Astrocyte (in vitro differentiated cells and primary cell): ENCODE results near the gene CTRB2.

Source experiments
- CTCF ChIP-seq: IDR thresholded peaks from 2 replicates; pipeline ENCODE4 v1.5.1; 2011; ENCODE audit warnings: low read depth, mild to moderate bottlenecking, inconsistent platforms, low read length, moderate library complexity; ENCODE audit not compliant: insufficient read depth
- EZH2 ChIP-seq: IDR thresholded peaks from 2 replicates; pipeline ENCODE4 v1.6.1; 2012; ENCODE audit warnings: mild to moderate bottlenecking, low read length, inconsistent platforms; ENCODE audit not compliant: insufficient read depth

- TF ChIP-seq CTCF = no peak
- no peak for TF ChIP-seq EZH2
Measured at GRCh38 chr16:75231570-75231969, 24.6 kb upstream of the CTRB2 start.
